Thoracic aorta (tissue), 2 donors: ENCODE measurements around the gene GPBAR1. TPM values are rescaled to one million over a fixed set of nuclear protein-coding genes. Genes with fewer than 3 reads are reported as not detected.

ENCODE experiments used
- ATAC-seq: fragments of 150-250 bp; one replicate; pipeline ENCODE4 v1.8.0; 2017; ENCODE audit warnings: low read depth; ENCODE audit not compliant: insufficient number of reproducible peaks, low FRiP score
- DNase-seq: peaks from one replicate; pipeline ENCODE4 v3.0.0-alpha.2; 2020; ENCODE audit warnings: low spot score
- H3K27ac ChIP-seq, 2 donors: fragments of 200-600 bp; sonication (generic); 1 replicate in 1 of 2; 2 replicates in 1 of 2; pipeline ENCODE4 v1.5.1; 2016; ENCODE audit warnings: mild to moderate bottlenecking in 2 of 2, moderate library complexity in 2 of 2
- H3K27me3 ChIP-seq: fragments of 200-600 bp; sonication (generic); replicated peaks from 2 replicates; pipeline ENCODE4 v1.6.0; 2016; ENCODE audit warnings: mild to moderate bottlenecking; ENCODE audit not compliant: insufficient read depth
- H3K36me3 ChIP-seq: fragments of 200-600 bp; sonication (generic); one replicate; pipeline ENCODE4 v1.5.1; 2016
- H3K4me1 ChIP-seq, 2 donors: fragments of 200-600 bp; sonication (generic); 1 replicate in 1 of 2; 2 replicates in 1 of 2; pipeline versions ENCODE4 v1.5.1 to v1.6.0; 2016; ENCODE audit warnings: low read depth in 2 of 2, mild to moderate bottlenecking in 1 of 2; ENCODE audit not compliant: control insufficient read depth in 1 of 2
- H3K4me3 ChIP-seq: fragments of 200-600 bp; sonication (generic); 2 replicates; pipeline ENCODE4 v1.5.1; 2016; ENCODE audit warnings: mild to moderate bottlenecking
- H3K9me3 ChIP-seq: fragments of 200-600 bp; sonication (generic); 2 replicates; pipeline ENCODE4 v1.5.1; 2016
- CTCF ChIP-seq: fragments of 200-600 bp; sonication (generic); IDR thresholded peaks from one replicate; pipeline ENCODE4 v1.5.1; 2019; ENCODE audit warnings: antibody characterized with exemption
- total RNA-seq, 2 donors: library from RNA; depleted of rRNA; stranded (reverse); fragments of >200 nt; gene quantifications; one replicate each; pipeline versions ENCODE4 v1.1.0 to v1.2.3, GENCODE V29; 2016

Gene GPBAR1
- total RNA-seq, 2 donors from 2014 or later, result 3.5 to 4.2 TPM

DNA sequence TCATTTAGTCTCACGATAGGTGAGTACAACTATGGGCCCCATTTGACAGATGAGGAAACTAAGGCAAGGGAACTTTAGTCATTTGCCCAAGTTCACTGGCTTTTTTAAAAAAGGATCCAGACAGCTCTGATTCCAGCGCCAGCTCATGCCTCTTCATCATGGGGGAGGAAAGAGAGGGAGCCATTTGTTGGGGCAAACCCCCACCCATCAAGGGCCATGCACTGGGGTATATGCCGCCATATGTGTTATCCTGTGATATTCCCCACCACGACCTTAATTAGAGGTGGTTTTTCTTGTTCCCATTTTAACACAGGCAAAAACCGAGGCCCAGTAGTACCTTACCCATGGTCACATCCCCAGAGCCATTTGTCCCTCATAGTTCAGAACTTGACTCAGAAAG, 649 bp upstream of the GPBAR1 start:
- DNase-seq (no peak), ATAC-seq (no peak)
- Histone ChIP-seq H3K4me1 (peaks cover 15 to 57% of the 10 kb centered on the region in 2 donors), H3K27me3 (no peaks in the 10 kb centered on the region), H3K27ac (peak overlapping the region; percentile 67 to 88), H3K9me3 (no peaks in the 10 kb centered on the region), H3K36me3 (peaks cover 20% of the 10 kb centered on the region), H3K4me3 (no peak overlapping the region)
- no peak for TF ChIP-seq CTCF

DNA sequence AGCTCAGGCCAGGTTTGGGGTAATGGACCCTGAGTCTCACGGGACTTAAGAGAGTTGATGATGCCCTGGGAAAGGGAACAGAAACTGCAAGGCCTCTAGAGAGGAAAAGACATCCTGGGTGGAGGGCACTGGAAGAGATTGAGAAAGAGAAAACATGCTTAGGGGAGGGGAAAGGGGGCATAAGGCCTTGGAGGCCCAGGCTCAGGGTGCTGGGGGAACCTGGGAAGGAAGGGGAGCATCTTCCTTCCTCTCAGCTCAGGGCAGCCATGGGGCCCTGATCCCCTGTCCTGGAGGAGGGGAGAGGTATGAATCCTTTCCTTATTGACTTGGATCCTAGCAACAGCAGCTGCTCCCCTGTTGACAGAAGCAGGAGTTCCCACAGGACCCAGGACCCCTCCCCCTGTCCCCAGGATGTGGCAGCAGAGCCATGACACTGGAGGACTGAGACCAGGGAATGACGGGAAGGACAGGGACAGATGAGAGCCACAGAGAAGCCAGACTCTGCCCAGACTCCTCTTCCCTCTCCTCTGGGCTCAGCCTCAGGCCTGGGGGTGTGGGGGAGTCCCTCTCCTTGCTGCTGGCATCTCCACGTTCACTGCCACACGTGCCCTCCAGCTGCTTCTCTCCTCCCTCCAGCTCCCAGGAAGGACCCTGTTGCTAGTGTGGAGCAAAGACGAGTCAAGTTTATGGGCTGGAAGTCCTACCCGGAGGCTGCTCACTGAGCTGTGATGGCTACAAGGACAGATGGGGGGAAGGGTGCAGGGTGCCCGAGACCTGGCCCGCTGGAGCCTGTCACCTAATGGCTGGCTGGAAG, 815 bp downstream of the GPBAR1 start:
- TF ChIP-seq CTCF, result no peak
- no peak for ATAC-seq
- Histone ChIP-seq H3K36me3 (peaks cover 33% of the 10 kb centered on the region), H3K9me3 (no peaks in the 10 kb centered on the region), H3K27ac (peak overlapping the region; percentile 67 to 88), H3K4me1 (peaks cover 15 to 57% of the 10 kb centered on the region in 2 donors), H3K27me3 (no peaks in the 10 kb centered on the region), H3K4me3 (no peak overlapping the region)
- DNase-seq, result no peak

GRCh38 chr2:218262237-218262600, 1.4 kb downstream of the GPBAR1 start:
- Histone ChIP-seq H3K9me3 (no peaks in the 10 kb centered on the region), H3K4me3 (no peak overlapping the region), H3K27ac (peak overlapping the region in 1 of 2 donors; percentile 23), H3K4me1 (peaks cover 15 to 57% of the 10 kb centered on the region in 2 donors), H3K36me3 (peaks cover 39% of the 10 kb centered on the region), H3K27me3 (no peaks in the 10 kb centered on the region)
- ATAC-seq, result no peak
- no peak for TF ChIP-seq CTCF
- no peak for DNase-seq

- Histone ChIP-seq H3K36me3 (peaks cover 43% of the 10 kb centered on the region), H3K4me1 (peaks cover 15 to 60% of the 10 kb centered on the region in 2 donors), H3K27me3 (no peaks in the 10 kb centered on the region), H3K4me3 (no peak overlapping the region), H3K9me3 (no peaks in the 10 kb centered on the region), H3K27ac (peak overlapping the region; percentile 23 to 24)
- no peak for ATAC-seq
- TF ChIP-seq CTCF, result no peak
- DNase-seq, result no peak
Measured at GRCh38 chr2:218262631-218263586, 2.1 kb downstream of the GPBAR1 start.
